Measurements from ENCODE around the gene PRKCG.

- TF ChIP-seq CTCF (IDR thresholded peaks at IDR 0.05) = no peak
- TF ChIP-seq EZH2 (IDR thresholded peaks at IDR 0.05) = no peak
Measured at GRCh38 chr19:53874606-53874990, 7.4 kb upstream of the PRKCG start.
